HG03066 (cell line): Measurements from ENCODE around the gene HSBP1L1.

Experiments used
- ATAC-seq: cut with Tn5 transposase; IDR thresholded peaks from one replicate; pipeline ENCODE4 v1.9.1; 2021; ENCODE audit warnings: low read depth; ENCODE audit not compliant: unreplicated experiment

Gene HSBP1L1

GRCh38 chr18:79944126-79944731 lies 20.2 kb upstream of the HSBP1L1 start:
- no peak for ATAC-seq

GRCh38 chr18:79944746-79945117 lies 19.7 kb upstream of the HSBP1L1 start:
- ATAC-seq, result no peak

DNA sequence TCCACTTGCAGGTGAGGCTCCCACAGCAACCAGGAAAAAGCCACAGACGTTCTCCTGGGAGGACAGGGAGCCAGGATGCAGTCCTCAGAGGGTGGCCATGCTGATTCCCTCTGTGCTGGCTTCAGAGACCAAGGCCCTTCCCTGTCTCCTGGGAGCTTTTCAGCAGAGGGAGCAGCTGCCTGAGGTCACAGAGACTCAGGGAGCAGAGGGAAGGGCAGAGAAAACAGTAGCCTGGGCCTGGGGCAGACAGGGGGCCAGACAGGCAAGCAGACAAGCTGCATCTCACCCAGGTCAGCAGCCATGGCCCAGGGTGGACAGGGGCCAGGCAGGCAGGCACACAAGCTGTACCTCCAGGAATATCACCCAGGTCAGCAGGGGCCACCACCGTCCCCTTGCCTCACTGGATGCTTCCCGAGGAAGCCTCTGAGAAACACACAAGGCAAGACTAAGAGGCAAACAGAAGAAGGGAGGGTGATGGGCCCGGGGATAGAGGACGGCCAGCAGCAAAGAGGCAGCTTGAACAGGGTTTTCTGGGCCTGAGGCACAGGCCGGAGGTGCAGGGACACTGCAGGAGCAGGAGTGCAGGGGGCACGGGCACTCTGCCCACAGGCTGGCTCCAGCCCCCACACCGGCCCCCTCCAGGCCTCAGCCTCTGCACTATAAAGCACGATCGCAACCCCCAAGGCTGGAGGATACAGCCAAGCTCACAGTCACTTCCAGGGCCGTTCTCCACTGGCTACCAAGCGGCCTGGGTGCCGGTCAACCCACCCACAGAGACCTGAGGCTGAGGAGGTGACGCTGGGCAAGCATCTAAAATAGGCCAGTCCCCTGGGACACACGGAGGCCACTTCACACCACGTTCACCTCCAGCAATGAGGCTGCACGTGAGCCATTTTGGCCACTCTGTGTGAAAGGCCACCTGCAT lies 19.1 kb upstream of the HSBP1L1 start:
- no peak for ATAC-seq

DNA sequence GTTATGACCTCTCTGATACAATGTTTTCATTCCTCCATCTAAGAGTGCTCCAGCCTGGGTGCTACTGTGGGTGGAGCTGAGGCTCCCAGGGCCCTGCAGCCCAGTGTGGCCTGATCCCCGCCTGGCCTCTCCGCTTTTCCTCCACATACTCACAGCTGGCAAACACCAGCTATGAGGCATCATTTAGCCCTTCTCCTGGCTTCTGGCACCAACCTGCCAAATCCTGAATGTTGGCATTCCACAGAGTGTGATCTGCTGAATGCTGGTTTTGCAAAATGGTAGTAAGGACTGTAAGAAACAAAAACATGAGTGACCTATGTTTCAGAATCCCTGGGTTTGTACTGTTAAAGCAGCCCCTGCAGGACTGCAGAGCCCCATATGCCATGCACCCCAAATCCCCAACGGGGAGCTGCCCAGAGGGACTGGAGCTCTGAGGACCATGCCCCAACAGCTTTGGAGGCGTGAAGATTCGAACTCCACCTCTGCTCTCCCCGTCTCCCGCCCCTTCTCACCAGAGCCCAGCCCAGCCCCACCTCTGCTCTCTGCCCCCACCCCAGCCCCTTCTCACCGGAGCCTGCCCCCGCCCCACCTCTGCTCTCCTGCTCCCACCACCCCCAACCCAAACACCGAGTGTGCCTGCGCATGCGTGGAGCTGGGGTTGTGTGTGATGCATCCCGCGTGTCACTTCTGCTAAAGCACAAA lies 17.2 kb upstream of the HSBP1L1 start:
- no peak for ATAC-seq

DNA sequence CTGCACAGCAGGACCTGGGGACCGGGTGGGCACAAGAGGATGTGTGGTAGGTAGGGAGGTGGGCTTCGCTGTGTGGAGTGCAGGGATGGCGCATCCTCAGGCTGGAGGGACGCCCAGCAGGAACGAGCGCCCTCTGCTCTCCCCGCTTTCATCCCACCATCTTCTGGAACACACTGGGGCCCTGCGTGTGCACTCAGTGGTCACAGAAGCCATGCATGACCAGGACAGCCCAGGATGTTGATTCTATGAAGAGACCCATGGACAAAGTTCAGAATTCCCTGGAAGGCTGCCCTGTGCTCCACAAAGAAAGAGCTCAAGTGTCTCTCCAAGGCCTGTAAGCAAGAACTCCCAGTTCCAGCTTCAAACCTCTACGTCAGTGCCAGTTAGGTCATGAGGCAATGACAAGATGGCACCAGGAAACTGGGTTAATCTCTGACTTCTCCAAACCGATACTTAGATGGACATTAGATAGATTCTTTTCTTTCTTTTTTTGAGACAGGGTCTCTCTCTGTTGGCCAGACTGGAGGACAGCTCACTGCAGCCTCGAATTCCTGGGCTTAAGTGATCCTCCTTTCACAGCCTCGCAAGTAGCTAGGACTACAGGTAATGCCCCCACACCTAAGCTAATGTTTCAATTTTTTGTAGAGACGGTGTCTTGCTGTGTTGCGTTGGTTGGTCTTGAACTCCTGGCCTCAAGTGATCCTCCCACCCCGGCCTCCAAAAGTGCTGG lies 16.4 kb upstream of the HSBP1L1 start:
- ATAC-seq, result no peak

DNA sequence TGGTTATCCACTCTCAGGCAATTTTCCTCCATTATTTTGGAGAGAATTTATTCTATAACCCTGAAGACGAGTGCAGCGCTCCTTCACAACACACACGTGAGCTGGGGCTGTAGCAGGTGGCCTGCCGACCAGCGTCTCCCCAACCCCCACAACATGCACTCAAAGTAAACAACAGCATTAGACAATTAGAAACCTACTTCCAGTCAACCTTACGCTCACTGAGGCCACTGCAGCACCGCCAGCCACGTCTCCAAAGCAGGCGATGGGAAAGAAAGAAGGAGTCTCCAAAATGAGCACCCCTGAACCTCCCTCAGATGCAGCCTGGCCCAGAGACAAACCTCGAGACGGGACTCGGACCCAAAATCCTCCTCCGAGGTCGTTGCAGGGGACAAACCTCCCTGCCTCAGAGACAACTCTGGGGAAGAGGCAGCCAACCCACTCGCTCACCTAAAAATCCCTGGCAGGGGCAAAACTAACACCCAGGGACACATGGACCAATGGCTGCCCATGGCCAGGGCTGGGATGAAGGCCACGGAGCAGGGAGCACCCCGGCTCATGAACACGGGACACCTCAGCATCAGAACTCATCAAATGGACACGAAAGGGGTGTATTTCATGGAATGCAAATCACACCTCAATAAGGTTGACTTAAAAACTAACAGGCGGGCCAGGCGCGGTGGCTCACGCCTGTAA lies 15.6 kb upstream of the HSBP1L1 start:
- ATAC-seq, result no peak

GRCh38 chr18:79949697-79950487 lies 14.6 kb upstream of the HSBP1L1 start:
- ATAC-seq, result no peak

GRCh38 chr18:79950515-79951341 lies 13.7 kb upstream of the HSBP1L1 start:
- no peak for ATAC-seq

DNA sequence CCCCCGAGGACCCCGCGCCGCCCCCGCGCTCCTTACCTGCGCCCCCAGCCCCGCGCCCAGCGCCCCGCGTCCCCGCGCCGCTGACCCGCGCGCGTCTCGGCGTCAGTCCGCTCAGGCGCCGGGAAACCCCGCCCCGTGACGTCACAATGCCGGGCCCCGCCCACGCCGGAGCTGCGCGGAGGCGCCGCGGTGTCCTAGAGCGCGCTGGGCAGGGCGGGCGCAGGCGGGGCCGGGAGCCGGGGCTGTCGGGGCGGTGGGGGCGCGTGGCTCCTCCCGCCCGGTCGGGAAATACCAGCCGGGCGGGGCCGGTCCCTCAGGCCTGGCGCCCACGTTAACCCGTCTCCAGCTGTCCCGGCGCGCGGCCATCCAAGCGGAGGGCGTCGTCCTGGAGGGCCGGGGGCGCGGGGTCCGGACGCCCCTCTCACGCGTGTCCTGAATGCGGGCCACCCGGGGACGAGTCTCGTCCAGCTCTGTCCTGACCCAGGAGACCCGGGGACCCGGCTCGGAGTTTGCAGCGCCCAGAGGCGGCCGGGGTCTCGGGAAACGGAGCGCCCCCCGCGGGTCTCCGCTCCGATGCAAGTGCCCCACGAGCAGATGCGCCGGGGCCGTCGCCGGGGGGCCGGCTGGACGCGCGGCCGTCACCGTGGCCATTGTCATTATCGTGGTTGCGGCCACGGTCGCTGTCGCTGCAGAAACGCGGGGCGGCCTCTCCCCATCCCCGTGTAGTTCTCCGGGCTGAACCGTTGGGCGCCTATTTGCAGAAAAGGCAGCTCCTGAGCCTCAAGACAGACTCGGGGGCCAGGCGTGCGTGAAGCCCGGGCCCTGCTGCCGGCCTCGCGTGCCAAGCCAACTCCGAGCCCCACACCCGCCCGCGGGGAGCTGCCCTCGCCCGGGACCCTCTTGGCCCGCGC lies 12.6 kb upstream of the HSBP1L1 start, which contains the start of gene SLC66A2:
Gene SLC66A2, minus strand, starts transcription at position 109 of the 911 bp plus-strand sequence. CDS start 727 bp downstream, outside the sequence.
- peak; percentile 59 for ATAC-seq

DNA sequence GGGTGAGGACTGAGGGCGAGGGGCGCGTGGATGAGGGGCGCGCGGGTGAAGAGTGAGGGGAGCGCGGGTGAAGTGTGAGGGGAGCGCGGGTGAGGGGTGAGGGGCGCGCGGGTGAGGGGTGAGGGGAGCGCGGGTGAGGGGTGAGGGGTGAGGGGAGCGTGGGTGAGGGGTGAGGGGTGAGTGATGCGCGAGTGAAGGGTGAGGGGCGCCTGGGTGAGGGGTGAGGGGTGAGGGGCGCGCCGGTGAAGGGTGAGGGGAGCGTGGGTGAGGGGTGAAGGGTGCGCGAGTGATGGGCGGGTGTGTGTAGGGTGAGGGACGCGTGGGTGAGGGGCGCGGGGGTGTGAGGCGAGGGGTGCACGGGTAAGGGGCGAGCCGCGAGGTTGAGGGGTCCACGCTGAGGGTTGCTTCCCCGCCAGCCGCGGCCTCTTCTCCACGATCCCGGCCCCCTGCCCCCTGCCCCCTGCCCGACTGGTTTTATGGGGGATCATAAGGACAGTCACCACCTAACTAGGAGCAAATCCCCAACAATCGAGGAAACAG lies 11.9 kb upstream of the HSBP1L1 start:
- ATAC-seq, result no peak

DNA sequence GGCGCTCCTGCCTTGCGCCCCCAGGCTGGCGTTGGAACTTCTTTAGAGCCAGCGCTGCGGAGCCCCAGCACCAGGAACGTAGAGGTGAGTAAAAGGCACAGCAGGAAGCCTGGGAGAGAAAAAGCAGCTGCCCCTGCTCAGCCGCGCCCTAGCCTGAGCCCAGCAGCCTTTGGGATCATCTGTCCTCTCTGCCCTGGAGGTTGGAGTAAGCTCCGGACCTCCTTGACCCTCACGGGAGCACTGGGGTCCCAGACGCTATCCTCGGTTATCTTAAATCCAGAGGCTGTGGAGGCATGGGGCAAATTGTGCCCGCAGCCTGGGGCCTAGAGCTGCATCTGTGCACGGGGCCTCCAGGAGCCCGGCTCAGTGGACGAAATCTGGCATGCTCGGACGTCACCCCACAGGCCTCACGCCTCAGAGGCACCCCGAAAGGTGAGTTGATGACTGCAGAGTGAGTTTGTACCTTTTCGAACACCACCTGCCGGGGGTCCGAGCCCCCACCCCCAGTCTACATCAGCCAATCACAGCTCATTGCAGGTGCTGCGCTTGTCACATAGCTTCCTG lies 11.4 kb upstream of the HSBP1L1 start:
- no peak for ATAC-seq

DNA sequence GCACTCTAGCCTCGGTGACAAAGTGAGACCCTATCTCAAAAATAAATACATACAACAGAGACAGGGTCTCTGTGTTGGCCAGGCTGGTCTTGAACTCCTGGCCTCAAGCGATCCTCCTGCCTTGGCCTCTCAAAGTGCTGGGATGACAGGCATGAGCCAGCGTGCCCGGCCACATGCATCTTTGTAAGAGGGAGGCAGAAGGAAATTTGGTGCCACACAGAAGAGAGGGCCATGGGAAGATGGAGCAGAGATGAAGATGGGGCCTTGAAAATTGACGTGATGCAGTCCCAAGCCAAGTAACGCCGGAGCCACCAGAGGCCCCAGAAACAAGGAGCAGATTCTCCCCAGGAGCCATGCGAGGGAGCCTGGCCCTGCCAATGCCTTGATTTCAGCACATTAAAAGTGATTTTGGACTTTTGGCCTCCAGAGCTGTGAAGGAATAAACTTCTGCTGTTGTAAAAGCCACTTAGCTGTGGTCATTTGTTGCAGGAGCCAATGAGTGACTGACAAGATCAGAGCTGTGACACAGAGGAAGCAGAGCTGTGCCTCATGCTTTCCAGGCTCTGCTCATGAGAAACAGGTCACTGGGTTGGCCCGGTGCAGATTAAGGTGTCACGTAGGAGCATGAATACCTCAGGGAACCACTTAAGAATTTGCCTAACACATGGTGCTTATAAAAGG lies 10.3 kb upstream of the HSBP1L1 start:
- no peak for ATAC-seq

- no peak for ATAC-seq
These were observed 9.7 kb upstream of the HSBP1L1 start for GRCh38 chr18:79954791-79955190.

DNA sequence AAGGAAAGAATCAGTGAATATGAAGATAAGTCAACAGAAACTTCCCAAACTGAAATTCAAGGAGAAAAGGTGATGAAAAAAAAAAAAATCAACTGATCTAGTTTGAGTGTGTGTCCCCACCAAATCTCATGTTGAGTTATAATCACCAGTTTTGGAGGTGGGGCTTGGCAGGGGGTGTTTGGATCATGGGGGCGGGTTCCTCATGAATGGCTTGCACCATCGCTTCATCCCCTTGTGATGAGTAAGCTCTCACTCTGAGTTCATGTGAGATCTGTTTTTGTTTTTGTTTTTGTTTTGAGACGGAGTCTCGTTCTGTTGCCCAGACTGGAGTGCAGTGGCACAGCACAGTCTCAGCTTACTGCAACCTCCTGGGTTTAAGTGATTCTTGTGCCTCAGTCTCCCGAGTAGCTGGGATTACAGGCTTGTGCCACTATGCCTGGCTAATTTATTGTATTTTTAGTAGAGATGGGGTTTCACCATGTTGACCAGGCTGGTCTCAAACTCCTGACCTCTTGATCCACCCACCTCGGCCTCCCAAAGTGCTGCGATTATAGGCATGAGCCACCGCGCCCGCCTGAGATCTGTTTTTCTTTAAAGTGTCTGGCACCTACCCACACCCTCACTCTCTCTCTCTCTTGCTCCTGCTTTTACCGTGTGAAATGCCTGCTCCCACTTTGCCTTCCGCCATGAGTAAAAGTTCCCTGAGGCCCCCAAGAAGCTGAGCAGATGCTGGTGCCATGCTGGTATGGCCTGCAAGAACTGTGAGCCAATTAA lies 9.0 kb upstream of the HSBP1L1 start:
- no peak for ATAC-seq

GRCh38 chr18:79956276-79956675 lies 8.2 kb upstream of the HSBP1L1 start:
- ATAC-seq, result no peak

- no peak for ATAC-seq
These were observed 5.5 kb upstream of the HSBP1L1 start for GRCh38 chr18:79958981-79959380.
